Fibroblast of lung (primary cell): Measurements from ENCODE around the gene SLC31A1. TPM values are rescaled to one million over a fixed set of nuclear protein-coding genes. Genes with fewer than 3 reads are reported as not detected.

Source experiments
- DNase-seq, 2 donors: peaks; one replicate each; pipeline versions ENCODE4 v3.0.0 to v3.0.0-alpha.2; 2010; ENCODE audit warnings: low read depth in 2 of 2
- H2AFZ ChIP-seq: 2 replicates; pipeline ENCODE4 v1.5.1; 2012; ENCODE audit warnings: low read length, control low read depth, inconsistent platforms
- H3K27ac ChIP-seq: 2 replicates; pipeline ENCODE4 v1.5.1; 2011; ENCODE audit warnings: low read length, control low read depth; ENCODE audit not compliant: insufficient read depth
- H3K27me3 ChIP-seq: 2 replicates; pipeline ENCODE4 v1.5.1; 2011; ENCODE audit warnings: mild to moderate bottlenecking, low read length; ENCODE audit not compliant: control insufficient read depth, insufficient read depth
- H3K36me3 ChIP-seq: 2 replicates; pipeline ENCODE4 v1.5.1; 2011; ENCODE audit warnings: low read length; ENCODE audit not compliant: control insufficient read depth, insufficient read depth
- H3K4me1 ChIP-seq: 2 replicates; pipeline ENCODE4 v1.5.1; 2011; ENCODE audit warnings: low read length; ENCODE audit not compliant: control insufficient read depth, insufficient read depth; ENCODE audit errors: extremely low read depth
- H3K4me2 ChIP-seq: 2 replicates; pipeline ENCODE4 v1.5.1; 2011; ENCODE audit warnings: low read length, control low read depth; ENCODE audit not compliant: insufficient read depth; ENCODE audit errors: extremely low read depth
- H3K4me3 ChIP-seq, 4 experiments: fragments of 200-600 bp in 1 of 4; sonication (generic) in 1 of 4; replicated peaks in 1 of 4; 2 replicates each; pipeline ENCODE4 v1.5.1; 2011 to 2016; ENCODE audit warnings: low read length in 4 of 4, low read depth in 3 of 4, mild to moderate bottlenecking in 3 of 4, control low read depth in 2 of 4, inconsistent platforms in 1 of 4, mixed read lengths in 1 of 4; ENCODE audit not compliant: insufficient read depth in 1 of 4; ENCODE audit errors: control extremely low read depth in 1 of 4
- H3K79me2 ChIP-seq: 2 replicates; pipeline ENCODE4 v1.5.1; 2012; ENCODE audit warnings: mild to moderate bottlenecking, low read length, inconsistent platforms; ENCODE audit not compliant: control insufficient read depth, insufficient read depth
- H3K9ac ChIP-seq: 2 replicates; pipeline ENCODE4 v1.5.1; 2011; ENCODE audit warnings: mild to moderate bottlenecking, low read length, control low read depth; ENCODE audit not compliant: insufficient read depth
- H3K9me3 ChIP-seq: 2 replicates; pipeline ENCODE4 v1.5.1; 2012; ENCODE audit warnings: low read depth, low read length; ENCODE audit not compliant: control insufficient read depth, insufficient read depth
- H4K20me1 ChIP-seq: 2 replicates; pipeline ENCODE4 v1.5.1; 2011; ENCODE audit warnings: low read length; ENCODE audit not compliant: control insufficient read depth, insufficient read depth; ENCODE audit errors: extremely low read depth
- EZH2 ChIP-seq: IDR thresholded peaks from 2 replicates; pipeline ENCODE4 v1.5.1; 2012; ENCODE audit warnings: low read length, control low read depth, mild to moderate bottlenecking; ENCODE audit errors: missing control alignments
- polyA plus RNA-seq, 2 donors: library from polyadenylated mRNA; depleted of rRNA in 1 of 2; stranded (reverse) in 1 of 2; unstranded in 1 of 2; fragments of >200 nt; gene quantifications; 2 replicates each; pipeline ENCODE4 v1.2.1, GENCODE V29; 2011 to 2012; ENCODE audit warnings: missing spikeins in 1 of 2
- total RNA-seq: library from RNA; depleted of rRNA; stranded (reverse); fragments of >200 nt; gene quantifications from 2 replicates; pipeline ENCODE4 v1.2.1, GENCODE V29; 2014
- TF ChIP-seq, protein P1 (sequence below), 2 donors: IDR thresholded peaks in 1 of 2; conservative IDR thresholded peaks in 1 of 2; 1 replicate in 1 of 2; 2 replicates in 1 of 2; pipeline ENCODE4 v1.5.1; 2011 to 2012; ENCODE audit warnings: low read length in 2 of 2, control low read depth in 1 of 2, inconsistent platforms in 1 of 2, low read depth in 1 of 2, mild to moderate bottlenecking in 1 of 2

The SLC31A1 gene
- total and polyA plus RNA-seq, 2 donors (not counting 1 experiment from before 2014, with no cell fraction given), result 33.0 to 44.4 TPM

DNA sequence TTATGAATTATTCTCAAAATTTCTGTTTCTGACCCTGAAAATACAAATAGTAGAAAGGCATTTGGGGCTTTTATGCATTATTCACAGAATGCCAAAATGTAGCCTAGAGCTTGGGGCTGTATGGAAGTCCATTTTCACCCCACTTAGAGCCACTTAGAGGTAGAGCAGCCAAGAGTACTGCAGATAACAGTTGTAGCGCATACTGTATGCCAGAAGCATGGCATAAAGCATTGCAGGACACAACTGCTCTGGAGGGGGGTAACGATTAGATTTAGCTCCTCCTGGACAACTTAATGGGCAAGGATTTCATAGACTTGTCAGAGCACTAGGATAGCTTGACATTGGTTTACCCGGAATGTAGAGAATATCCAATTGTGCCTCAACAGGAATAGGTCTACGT is 15.7 kb downstream of the SLC31A1 start:
- TF ChIP-seq, protein P1, sequence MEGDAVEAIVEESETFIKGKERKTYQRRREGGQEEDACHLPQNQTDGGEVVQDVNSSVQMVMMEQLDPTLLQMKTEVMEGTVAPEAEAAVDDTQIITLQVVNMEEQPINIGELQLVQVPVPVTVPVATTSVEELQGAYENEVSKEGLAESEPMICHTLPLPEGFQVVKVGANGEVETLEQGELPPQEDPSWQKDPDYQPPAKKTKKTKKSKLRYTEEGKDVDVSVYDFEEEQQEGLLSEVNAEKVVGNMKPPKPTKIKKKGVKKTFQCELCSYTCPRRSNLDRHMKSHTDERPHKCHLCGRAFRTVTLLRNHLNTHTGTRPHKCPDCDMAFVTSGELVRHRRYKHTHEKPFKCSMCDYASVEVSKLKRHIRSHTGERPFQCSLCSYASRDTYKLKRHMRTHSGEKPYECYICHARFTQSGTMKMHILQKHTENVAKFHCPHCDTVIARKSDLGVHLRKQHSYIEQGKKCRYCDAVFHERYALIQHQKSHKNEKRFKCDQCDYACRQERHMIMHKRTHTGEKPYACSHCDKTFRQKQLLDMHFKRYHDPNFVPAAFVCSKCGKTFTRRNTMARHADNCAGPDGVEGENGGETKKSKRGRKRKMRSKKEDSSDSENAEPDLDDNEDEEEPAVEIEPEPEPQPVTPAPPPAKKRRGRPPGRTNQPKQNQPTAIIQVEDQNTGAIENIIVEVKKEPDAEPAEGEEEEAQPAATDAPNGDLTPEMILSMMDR (conservative IDR thresholded peaks at IDR 0.05 in 1 of 2, IDR thresholded peaks at IDR 0.05 in 1 of 2; ENCODE audit: low read depth in 1 of 2, low read length in 2 of 2), result no peak
- TF ChIP-seq EZH2, result no peak
- no peaks in the 10 kb centered on the region for H3K36me3 ChIP-seq
- H2AFZ ChIP-seq, result no peak overlapping the region
- no peak overlapping the region for H3K9ac ChIP-seq
- no peaks in the 10 kb centered on the region for H4K20me1 ChIP-seq
- no peaks in the 10 kb centered on the region for H3K79me2 ChIP-seq
- no peak for DNase-seq
- peaks cover 6% of the 10 kb centered on the region for H3K4me1 ChIP-seq
- no peak overlapping the region for H3K27ac ChIP-seq
- no peaks in the 10 kb centered on the region for H3K9me3 ChIP-seq
- H3K27me3 ChIP-seq, result no peaks in the 10 kb centered on the region
- no peak overlapping the region for H3K4me2 ChIP-seq
- no peak overlapping the region for H3K4me3 ChIP-seq

DNA sequence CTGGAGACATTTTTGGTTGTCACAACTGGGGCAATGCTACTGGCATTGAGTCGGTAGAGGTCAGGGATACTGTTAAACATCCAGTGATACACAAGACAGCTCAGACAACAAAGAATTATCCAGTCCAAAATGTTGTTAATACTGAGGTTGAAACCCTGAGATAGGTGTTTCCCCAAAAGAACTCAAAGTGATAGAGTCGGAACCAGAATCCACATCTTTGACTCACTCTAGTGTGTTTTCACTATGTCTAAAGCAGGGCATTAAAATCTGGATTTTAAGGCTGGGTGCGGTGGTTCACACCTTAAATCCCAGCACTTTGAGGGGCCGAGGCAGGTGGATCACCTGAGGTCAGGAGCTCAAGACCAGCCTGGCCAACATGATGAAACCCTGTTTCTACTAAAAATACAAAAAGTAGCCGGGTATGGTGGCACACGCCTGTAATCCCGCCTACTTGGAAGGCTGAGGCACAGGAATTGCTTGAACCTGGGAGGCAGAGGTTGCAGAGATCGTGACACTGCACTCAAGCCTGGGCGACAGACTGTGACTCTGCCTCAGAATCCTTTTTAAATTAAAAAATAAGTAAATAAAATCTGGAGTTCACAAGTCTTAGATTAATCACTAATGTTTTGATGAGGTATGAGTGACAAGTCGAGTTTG is 17.0 kb downstream of the SLC31A1 start:
- Histone ChIP-seq H3K4me3 (no peak overlapping the region), H4K20me1 (no peaks in the 10 kb centered on the region), H3K4me1 (peaks cover 3% of the 10 kb centered on the region), H3K36me3 (no peaks in the 10 kb centered on the region), H3K9ac (no peak overlapping the region), H3K9me3 (no peaks in the 10 kb centered on the region), H2AFZ (no peak overlapping the region), H3K4me2 (no peak overlapping the region), H3K27me3 (no peaks in the 10 kb centered on the region), H3K79me2 (no peaks in the 10 kb centered on the region), H3K27ac (no peak overlapping the region)
- TF ChIP-seq, protein P1 (conservative IDR thresholded peaks at IDR 0.05 in 1 of 2, IDR thresholded peaks at IDR 0.05 in 1 of 2; ENCODE audit: low read depth in 1 of 2, low read length in 2 of 2), result no peak
- no peak for TF ChIP-seq EZH2
- no peak for DNase-seq

DNA sequence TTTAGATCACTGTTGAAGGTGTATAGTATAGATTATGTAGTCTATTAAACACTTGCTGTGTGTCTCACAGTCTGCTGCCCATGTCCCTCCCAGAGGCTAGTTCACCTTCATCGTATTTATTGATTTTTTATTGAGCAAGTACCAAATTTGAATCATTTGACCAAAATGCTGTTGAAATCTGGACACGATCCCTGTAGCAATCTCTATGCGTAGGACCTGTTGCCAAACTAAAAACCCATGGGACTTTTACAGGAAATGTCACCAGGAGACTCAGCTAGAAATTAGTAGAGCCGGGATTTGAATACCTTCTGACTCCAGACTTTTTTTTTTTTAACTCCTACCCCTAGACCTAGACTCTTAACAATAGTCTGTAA is 17.5 kb downstream of the SLC31A1 start:
- TF ChIP-seq, protein P1 (conservative IDR thresholded peaks at IDR 0.05 in 1 of 2, IDR thresholded peaks at IDR 0.05 in 1 of 2; ENCODE audit: low read depth in 1 of 2, low read length in 2 of 2), result no peak
- TF ChIP-seq EZH2, result no peak
- Histone ChIP-seq H3K36me3 (no peaks in the 10 kb centered on the region), H3K4me1 (no peaks in the 10 kb centered on the region), H3K4me3 (no peak overlapping the region), H3K9me3 (no peaks in the 10 kb centered on the region), H2AFZ (no peak overlapping the region), H3K9ac (no peak overlapping the region), H3K27ac (no peak overlapping the region), H3K4me2 (no peak overlapping the region), H4K20me1 (no peaks in the 10 kb centered on the region), H3K79me2 (no peaks in the 10 kb centered on the region), H3K27me3 (no peaks in the 10 kb centered on the region)
- DNase-seq, result no peak
